ENCODE data around the gene METTL9.

DNA sequence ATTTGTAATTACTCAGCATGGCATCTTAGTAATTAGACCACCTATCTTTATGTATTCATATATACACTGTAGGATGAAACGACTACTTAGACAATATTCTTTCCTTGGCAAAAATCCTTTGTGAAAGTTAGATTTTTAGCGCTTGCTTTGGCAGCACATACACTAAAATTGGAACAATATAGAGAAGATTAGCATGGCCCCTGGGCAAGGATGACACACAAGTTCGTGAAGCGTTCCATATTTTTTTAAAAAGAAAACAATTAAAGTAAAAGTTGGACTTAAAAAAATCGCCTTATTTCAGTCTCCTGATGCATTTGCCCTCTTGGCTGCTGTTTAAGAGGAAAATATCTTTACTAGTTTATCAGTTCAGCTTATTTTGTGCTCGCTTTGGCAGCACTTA, 42.5 kb downstream of the METTL9 start:
- TF ChIP-seq, protein P1, sequence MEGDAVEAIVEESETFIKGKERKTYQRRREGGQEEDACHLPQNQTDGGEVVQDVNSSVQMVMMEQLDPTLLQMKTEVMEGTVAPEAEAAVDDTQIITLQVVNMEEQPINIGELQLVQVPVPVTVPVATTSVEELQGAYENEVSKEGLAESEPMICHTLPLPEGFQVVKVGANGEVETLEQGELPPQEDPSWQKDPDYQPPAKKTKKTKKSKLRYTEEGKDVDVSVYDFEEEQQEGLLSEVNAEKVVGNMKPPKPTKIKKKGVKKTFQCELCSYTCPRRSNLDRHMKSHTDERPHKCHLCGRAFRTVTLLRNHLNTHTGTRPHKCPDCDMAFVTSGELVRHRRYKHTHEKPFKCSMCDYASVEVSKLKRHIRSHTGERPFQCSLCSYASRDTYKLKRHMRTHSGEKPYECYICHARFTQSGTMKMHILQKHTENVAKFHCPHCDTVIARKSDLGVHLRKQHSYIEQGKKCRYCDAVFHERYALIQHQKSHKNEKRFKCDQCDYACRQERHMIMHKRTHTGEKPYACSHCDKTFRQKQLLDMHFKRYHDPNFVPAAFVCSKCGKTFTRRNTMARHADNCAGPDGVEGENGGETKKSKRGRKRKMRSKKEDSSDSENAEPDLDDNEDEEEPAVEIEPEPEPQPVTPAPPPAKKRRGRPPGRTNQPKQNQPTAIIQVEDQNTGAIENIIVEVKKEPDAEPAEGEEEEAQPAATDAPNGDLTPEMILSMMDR (IDR thresholded peaks at IDR 0.05): no peak
- TF ChIP-seq POLR2A (IDR thresholded peaks at IDR 0.05): no peak
